BJ (cell line): ENCODE results near the gene CFAP100. TPM values are rescaled to one million over a fixed set of nuclear protein-coding genes. Genes with fewer than 3 reads are reported as not detected.

Source experiments
- CTCF ChIA-PET: fragments of 350-600 bp; formaldehyde crosslinking; extraction: SDS; loops from one replicate; lab custom pipeline; 2021; ENCODE audit warnings: antibody characterized with exemption, inconsistent platforms; lab: Yijun Ruan, JAX
- POLR2A ChIA-PET: fragments of 300-600 bp; sonication (Branson Sonifier 250); formaldehyde crosslinking; extraction: SDS; loops from one replicate; lab custom pipeline; 2021; ENCODE audit warnings: antibody characterized with exemption; lab: Charles Lee
- DNase-seq: peaks from one replicate; pipeline ENCODE4 v3.0.0-alpha.2; 2011; ENCODE audit warnings: low read depth
- H3K27me3 ChIP-seq: 2 replicates; pipeline ENCODE4 v1.6.0; 2011; ENCODE audit warnings: low read length; ENCODE audit not compliant: control insufficient read depth, insufficient read depth
- H3K36me3 ChIP-seq: 2 replicates; pipeline ENCODE4 v1.5.1; 2011; ENCODE audit warnings: low read length; ENCODE audit not compliant: control insufficient read depth, insufficient read depth
- H3K4me3 ChIP-seq: 2 replicates; pipeline ENCODE4 v1.5.1; 2011; ENCODE audit warnings: low read depth, mild to moderate bottlenecking, control low read depth, low read length
- polyA plus RNA-seq: library from polyadenylated mRNA; depleted of rRNA; stranded (reverse); fragments of >200 nt; gene quantifications from 2 replicates; pipeline ENCODE4 v1.2.3, GENCODE V29; 2011
- TF ChIP-seq, protein P1 (sequence below): IDR thresholded peaks from 2 replicates; pipeline ENCODE4 v1.5.1; 2011; ENCODE audit warnings: low read depth, mild to moderate bottlenecking, control low read depth, inconsistent platforms, low read length, moderate library complexity; ENCODE audit not compliant: insufficient read depth

Gene CFAP100
- polyA plus RNA-seq, 1 experiment: not detected

DNA sequence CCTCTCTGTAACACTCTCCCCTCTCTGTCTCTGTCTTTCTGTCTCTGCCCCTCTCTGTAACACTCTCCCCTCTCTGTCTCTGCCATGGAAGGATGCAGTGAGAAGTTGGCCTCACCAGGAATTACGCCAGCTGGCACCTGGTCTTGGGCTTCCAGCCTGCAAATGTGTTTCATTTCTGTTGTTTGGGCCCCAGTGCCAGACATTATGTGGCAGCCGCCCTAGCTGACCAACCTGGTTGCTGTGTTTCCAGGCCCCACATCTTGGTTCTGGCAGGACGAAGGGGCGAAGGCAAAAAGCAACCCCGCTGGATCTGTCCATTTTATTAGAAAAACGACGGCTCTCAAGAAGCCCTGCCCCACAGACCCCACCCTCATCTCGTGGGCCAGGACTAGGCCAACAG lies 86.2 kb downstream of the CFAP100 start:
- POLR2A ChIA-PET: no interaction called here
- CTCF ChIA-PET: no interaction called here
- TF ChIP-seq, protein P1, sequence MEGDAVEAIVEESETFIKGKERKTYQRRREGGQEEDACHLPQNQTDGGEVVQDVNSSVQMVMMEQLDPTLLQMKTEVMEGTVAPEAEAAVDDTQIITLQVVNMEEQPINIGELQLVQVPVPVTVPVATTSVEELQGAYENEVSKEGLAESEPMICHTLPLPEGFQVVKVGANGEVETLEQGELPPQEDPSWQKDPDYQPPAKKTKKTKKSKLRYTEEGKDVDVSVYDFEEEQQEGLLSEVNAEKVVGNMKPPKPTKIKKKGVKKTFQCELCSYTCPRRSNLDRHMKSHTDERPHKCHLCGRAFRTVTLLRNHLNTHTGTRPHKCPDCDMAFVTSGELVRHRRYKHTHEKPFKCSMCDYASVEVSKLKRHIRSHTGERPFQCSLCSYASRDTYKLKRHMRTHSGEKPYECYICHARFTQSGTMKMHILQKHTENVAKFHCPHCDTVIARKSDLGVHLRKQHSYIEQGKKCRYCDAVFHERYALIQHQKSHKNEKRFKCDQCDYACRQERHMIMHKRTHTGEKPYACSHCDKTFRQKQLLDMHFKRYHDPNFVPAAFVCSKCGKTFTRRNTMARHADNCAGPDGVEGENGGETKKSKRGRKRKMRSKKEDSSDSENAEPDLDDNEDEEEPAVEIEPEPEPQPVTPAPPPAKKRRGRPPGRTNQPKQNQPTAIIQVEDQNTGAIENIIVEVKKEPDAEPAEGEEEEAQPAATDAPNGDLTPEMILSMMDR: no peak
- Histone ChIP-seq H3K36me3 (no peaks in the 10 kb centered on the region), H3K27me3 (peaks cover 1% of the 10 kb centered on the region; the same call in 1 of the 2 replicates), H3K4me3 (no peak overlapping the region)
- no peak for DNase-seq

DNA sequence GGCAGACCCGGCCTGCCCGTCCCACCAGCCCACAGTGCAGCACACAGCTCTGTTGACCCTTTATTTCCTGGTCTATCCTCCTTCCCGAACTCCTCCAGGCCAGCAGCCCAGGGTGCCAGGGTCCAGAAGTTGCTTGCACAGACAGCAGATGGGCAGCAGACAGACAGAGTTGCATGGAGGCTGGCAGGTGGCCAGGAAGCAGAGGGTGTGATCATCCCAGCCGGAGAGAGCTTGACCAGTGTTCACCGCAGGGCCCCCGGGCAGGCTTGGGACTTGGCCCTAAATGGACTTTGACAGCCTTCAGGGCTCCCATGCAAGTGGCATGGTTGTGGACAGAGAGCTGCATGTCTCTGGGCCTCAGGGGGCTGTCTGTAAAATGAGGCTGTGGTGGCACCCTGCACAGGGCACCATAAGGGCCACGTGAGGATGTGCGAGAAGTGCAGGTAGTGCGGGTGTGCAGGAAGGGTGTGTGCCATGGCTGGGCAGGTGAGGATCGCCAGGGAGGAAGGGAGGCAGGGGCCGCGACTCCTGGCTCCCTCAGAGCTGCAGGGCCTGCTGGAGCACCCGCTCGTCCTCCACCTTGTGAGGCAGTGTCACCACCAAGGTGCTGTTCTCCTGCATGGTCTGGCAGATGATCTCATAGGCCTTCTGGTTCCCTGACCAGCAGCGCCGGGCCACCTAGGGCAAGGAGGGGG lies 87.2 kb downstream of the CFAP100 start:
- Histone ChIP-seq H3K36me3 (no peaks in the 10 kb centered on the region), H3K4me3 (no peak overlapping the region), H3K27me3 (peaks cover 2% of the 10 kb centered on the region; the same call in 1 of the 2 replicates)
- DNase-seq: no peak
- ChIA-PET POLR2A (no interaction called here), CTCF (no interaction called here)
- TF ChIP-seq, protein P1: no peak

DNA sequence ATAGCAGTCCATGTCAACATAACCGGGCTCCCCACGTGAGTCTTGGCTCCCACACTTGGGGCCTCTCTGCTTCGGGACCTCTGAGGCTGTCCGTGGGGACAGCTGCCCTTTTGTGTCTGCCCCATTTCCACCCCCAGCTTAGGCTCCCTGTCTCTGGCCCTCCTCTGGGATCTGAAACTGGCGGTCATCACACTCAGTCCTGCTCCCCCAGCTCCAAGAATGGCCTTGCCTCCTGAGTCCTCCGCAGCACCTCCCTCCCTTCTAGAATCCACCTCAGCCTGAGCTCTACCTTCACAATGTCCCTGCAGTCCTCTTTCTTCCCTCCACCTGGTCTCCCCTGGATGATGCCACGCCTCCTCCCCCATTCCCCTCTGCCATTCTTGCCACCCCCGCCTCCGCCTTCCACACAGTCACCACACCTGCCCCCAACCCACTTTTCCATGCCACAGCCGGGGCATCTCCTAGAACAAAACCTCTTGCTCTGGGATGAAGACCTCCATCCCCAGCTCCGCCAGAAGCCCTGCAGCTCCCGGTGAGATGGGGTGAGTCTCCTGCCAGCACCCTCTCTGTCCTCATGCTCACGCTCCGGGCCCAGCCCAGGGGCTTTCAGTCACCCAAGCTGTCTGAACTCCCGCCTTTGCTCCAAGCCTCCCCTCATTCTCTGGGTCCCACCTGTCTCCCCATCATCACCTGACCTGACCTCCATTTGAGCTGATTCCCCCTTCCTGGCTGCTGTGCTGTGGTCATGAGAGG lies 88.0 kb downstream of the CFAP100 start:
- ChIA-PET CTCF (no interaction called here), POLR2A (no interaction called here)
- DNase-seq: no peak

DNA sequence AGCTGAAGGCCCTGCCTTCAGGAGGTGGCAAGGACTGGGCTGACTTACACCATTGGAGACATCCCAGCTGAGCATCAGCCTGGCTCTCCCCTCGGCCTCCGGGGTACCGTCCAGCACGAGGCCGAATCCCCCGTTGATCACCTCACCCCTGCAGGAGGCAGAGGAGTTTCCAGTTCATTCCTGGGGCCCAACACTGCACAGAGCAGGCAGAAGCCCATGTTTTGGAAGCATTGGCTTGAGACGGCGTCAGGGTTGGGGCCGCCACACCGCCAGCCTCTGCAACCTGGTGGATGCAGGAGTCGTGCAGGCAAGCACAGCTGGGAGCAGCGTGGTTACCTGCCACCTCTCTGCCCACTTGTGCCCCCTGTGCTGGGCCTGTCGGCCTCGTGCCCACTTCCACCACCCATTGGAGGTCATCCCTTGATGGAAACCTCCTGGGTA lies 88.6 kb downstream of the CFAP100 start:
- H3K27me3 ChIP-seq: peaks cover 3% of the 10 kb centered on the region; the same call in 1 of the 2 replicates
- CTCF ChIA-PET: no interaction called here
- H3K4me3 ChIP-seq: no peak overlapping the region
- no peaks in the 10 kb centered on the region for H3K36me3 ChIP-seq
- DNase-seq: no peak
- TF ChIP-seq, protein P1: no peak
- POLR2A ChIA-PET: no interaction called here

More for the DNA sequence above, 88.0 kb downstream of the CFAP100 start:
- Histone ChIP-seq H3K36me3 (no peaks in the 10 kb centered on the region), H3K4me3 (no peak overlapping the region), H3K27me3 (peaks cover 3% of the 10 kb centered on the region; the same call in 1 of the 2 replicates)
- TF ChIP-seq, protein P1: no peak

DNA sequence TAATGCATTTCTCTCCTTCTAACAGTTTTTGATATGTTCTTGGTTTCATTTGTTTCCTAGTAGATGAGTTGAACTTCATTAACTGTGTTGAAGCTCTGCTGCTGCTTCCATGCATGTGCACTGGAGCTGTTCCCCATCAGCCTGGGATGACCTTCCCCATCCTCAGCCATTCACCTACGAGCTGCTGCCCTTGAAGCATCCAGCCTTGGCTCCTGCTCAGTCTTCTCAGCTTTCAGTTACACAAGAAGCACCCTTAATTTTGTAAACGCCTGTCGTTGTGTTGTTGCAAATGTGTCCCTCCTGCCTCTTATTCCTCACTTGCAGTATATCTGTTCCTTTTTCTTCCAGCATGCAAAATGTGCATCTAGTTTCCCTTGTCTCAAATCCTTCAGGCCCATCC lies 89.4 kb downstream of the CFAP100 start:
- ChIA-PET CTCF (interaction anchor here (1.0 kb wide), 1 partner anchor 8 kb away, joined by 3 read pairs; the partner anchor contains the start of gene ZXDC), POLR2A (no interaction called here)
- TF ChIP-seq, protein P1: no peak
- no peak overlapping the region for H3K4me3 ChIP-seq
- H3K36me3 ChIP-seq: no peaks in the 10 kb centered on the region
- peaks cover 3% of the 10 kb centered on the region; the same call in 1 of the 2 replicates for H3K27me3 ChIP-seq
- no peak for DNase-seq
